Breast epithelium (tissue), 4 donors: ENCODE results near the gene USP34. TPM values are rescaled to one million over a fixed set of nuclear protein-coding genes. Genes with fewer than 3 reads are reported as not detected.

ENCODE experiments used
- DNase-seq, 2 donors: peaks; one replicate each; pipeline ENCODE4 v3.0.0-alpha.2; 2019; ENCODE audit warnings: low spot score in 2 of 2
- H3K27ac ChIP-seq, 2 donors: fragments of 200-600 bp; sonication (generic) in 1 of 2; one replicate each; pipeline ENCODE4 v1.5.1; 2016 to 2019; ENCODE audit warnings: mild to moderate bottlenecking in 1 of 2
- H3K27me3 ChIP-seq, 2 donors: fragments of 200-600 bp; sonication (generic) in 1 of 2; one replicate each; pipeline versions ENCODE4 v1.5.1 to v1.6.0; 2017 to 2019; ENCODE audit warnings: control low read depth in 1 of 2, mild to moderate bottlenecking in 1 of 2
- H3K36me3 ChIP-seq: fragments of 200-600 bp; one replicate; pipeline ENCODE4 v1.5.1; 2019
- H3K4me1 ChIP-seq, 2 donors: fragments of 200-600 bp; sonication (generic); one replicate each; pipeline ENCODE4 v1.5.1; 2016 to 2019; ENCODE audit warnings: control low read depth in 1 of 2
- H3K4me3 ChIP-seq, 3 donors: fragments of 200-600 bp; sonication (generic); 1 replicate in 2 of 3; 2 replicates in 1 of 3; pipeline ENCODE4 v1.5.1; 2016 to 2019; ENCODE audit warnings: mild to moderate bottlenecking in 3 of 3, moderate library complexity in 2 of 3
- H3K9me3 ChIP-seq, 2 donors: fragments of 200-600 bp; sonication (generic) in 1 of 2; one replicate each; pipeline ENCODE4 v1.5.1; 2016 to 2019; ENCODE audit warnings: control low read depth in 1 of 2
- CTCF ChIP-seq, 3 donors: fragments of 450-650 bp; IDR thresholded peaks; one replicate each; pipeline ENCODE4 v1.5.1; 2016 to 2017; ENCODE audit warnings: antibody characterized with exemption in 3 of 3, mild to moderate bottlenecking in 3 of 3, moderate library complexity in 3 of 3
- POLR2A ChIP-seq: fragments of 450-650 bp; IDR thresholded peaks from one replicate; pipeline ENCODE4 v1.6.1; 2016; ENCODE audit warnings: antibody characterized with exemption, mild to moderate bottlenecking, moderate library complexity
- POLR2AphosphoS5 ChIP-seq, 3 donors: sonication (generic); formaldehyde crosslinking; IDR thresholded peaks; one replicate each; pipeline ENCODE4 v1.6.1; 2017; ENCODE audit warnings: antibody characterized with exemption in 3 of 3
- intact Hi-C: fragments of 100-400 bp; cut with DNase I; formaldehyde crosslinking; loops from one replicate; pipeline ENCODE4 v1.15.1; 2023; ENCODE audit warnings: low total_unique reads
- total RNA-seq, 3 donors: library from RNA; depleted of rRNA; stranded (reverse); fragments of >200 nt; gene quantifications; one replicate each; pipeline ENCODE4 v1.1.0, GENCODE V29; 2016

Gene USP34
- total RNA-seq, 3 donors from 2014 or later = 148 to 260 (median 189) TPM

- no peaks in the 10 kb centered on the region for H3K27me3 ChIP-seq
- TF ChIP-seq CTCF (IDR thresholded peaks at IDR 0.05) (no peak), POLR2AphosphoS5 (IDR thresholded peaks at IDR 0.05) (no peak), POLR2A (no peak)
- intact Hi-C loops = loop anchor here (10.0 kb wide), 1 partner anchor 48 kb away; no protein-coding TSS in a partner anchor
- H3K4me3 ChIP-seq = no peak overlapping the region
- DNase-seq = no peak
- H3K36me3 ChIP-seq = no peaks in the 10 kb centered on the region
- peaks cover 0 to 5% of the 10 kb centered on the region in 2 donors for H3K9me3 ChIP-seq
- no peaks in the 10 kb centered on the region for H3K4me1 ChIP-seq
- no peak overlapping the region for H3K27ac ChIP-seq
Measured at GRCh38 chr2:61437170-61437569, 33.7 kb downstream of the USP34 start.

DNA sequence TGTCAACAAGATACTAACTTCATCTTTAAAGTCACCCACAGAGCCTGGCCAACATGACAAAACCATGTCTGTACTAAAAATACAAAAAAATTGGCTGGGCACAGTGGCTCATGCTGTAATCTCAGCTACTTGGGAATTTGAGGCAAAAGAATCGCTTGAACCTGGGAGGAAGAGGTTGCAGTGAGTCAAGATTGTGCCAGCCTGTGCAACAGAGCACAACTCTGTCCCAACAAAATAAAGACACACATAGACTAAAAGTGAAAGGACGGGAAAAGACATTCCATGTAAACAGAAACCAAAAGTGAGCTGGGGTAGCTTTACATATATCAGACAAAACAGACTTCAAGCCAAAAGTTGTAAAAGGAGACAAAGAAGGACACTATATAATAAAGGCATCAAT lies 34.8 kb downstream of the USP34 start:
- peaks cover 0 to 5% of the 10 kb centered on the region in 2 donors for H3K9me3 ChIP-seq
- H3K36me3 ChIP-seq = no peaks in the 10 kb centered on the region
- H3K4me1 ChIP-seq = no peaks in the 10 kb centered on the region
- H3K27ac ChIP-seq = no peak overlapping the region
- H3K27me3 ChIP-seq = no peaks in the 10 kb centered on the region
- TF ChIP-seq POLR2A = no peak
- no peak for TF ChIP-seq CTCF (IDR thresholded peaks at IDR 0.05)
- no peak for TF ChIP-seq POLR2AphosphoS5 (IDR thresholded peaks at IDR 0.05)
- intact Hi-C loops = loop anchor here (10.0 kb wide), 1 partner anchor 49 kb away; no protein-coding TSS in a partner anchor
- DNase-seq = no peak
- H3K4me3 ChIP-seq = no peak overlapping the region

DNA sequence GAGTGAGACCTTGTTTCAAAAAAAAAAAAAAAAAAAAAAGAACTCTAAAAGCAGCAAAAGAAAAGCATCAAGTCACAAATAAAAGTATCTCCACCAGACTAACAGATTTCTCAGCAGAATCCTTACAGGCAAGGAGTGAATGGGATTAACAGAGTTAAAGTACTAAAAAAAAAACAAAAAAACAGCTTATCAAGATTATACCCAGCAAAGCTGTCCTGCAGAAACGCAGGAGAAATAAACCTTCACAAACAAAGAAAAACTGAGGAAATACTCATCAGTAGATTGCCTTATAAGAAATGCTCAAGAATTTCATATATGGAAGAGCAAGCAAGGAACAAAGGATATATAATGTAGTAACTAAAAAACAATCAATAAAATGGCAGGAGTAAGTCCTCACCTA lies 35.6 kb downstream of the USP34 start:
- H3K36me3 ChIP-seq = no peaks in the 10 kb centered on the region
- TF ChIP-seq CTCF (IDR thresholded peaks at IDR 0.05) (no peak), POLR2A (no peak), POLR2AphosphoS5 (IDR thresholded peaks at IDR 0.05) (no peak)
- intact Hi-C loops = loop anchor here (10.0 kb wide), 1 partner anchor 50 kb away; no protein-coding TSS in a partner anchor
- no peaks in the 10 kb centered on the region for H3K27me3 ChIP-seq
- H3K27ac ChIP-seq = no peak overlapping the region
- H3K4me1 ChIP-seq = no peaks in the 10 kb centered on the region
- DNase-seq = no peak
- peaks cover 0 to 5% of the 10 kb centered on the region in 2 donors for H3K9me3 ChIP-seq
- no peak overlapping the region for H3K4me3 ChIP-seq

- intact Hi-C loops = loop anchor here (10.0 kb wide), 1 partner anchor 50 kb away; no protein-coding TSS in a partner anchor
- H3K27me3 ChIP-seq = no peaks in the 10 kb centered on the region
- H3K9me3 ChIP-seq = peaks cover 0 to 5% of the 10 kb centered on the region in 2 donors
- TF ChIP-seq CTCF (IDR thresholded peaks at IDR 0.05) = no peak
- no peak for TF ChIP-seq POLR2A
- TF ChIP-seq POLR2AphosphoS5 (IDR thresholded peaks at IDR 0.05) = no peak
- no peak overlapping the region for H3K4me3 ChIP-seq
- DNase-seq = no peak
- no peaks in the 10 kb centered on the region for H3K4me1 ChIP-seq
- no peak overlapping the region for H3K27ac ChIP-seq
- H3K36me3 ChIP-seq = no peaks in the 10 kb centered on the region
Measured at GRCh38 chr2:61434314-61434713, 36.6 kb downstream of the USP34 start.

DNA sequence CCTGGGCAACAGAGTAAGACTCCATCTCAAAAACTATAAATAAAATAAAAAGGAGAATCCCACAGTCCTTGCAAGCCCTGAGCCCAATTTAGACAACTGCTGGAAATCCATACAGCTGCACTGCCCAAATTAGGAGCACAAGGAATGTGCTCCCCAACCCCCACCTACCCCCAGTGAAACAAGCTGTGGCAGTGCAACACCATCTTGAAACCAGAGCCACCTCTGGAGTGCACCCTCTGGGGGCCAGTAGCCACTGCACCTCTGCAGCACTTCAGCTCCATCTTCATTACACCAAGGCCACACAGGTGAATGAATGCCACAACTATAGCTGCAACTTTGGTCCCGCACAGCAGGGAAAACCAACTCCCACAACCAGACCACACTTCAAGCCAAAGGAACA lies 37.3 kb downstream of the USP34 start:
- no peaks in the 10 kb centered on the region for H3K36me3 ChIP-seq
- H3K27ac ChIP-seq = no peak overlapping the region
- H3K9me3 ChIP-seq = peaks cover 0 to 5% of the 10 kb centered on the region in 2 donors
- no peak for DNase-seq
- H3K4me1 ChIP-seq = no peaks in the 10 kb centered on the region
- TF ChIP-seq CTCF (IDR thresholded peaks at IDR 0.05) = no peak
- TF ChIP-seq POLR2A = no peak
- no peak for TF ChIP-seq POLR2AphosphoS5 (IDR thresholded peaks at IDR 0.05)
- no peaks in the 10 kb centered on the region for H3K27me3 ChIP-seq
- no peak overlapping the region for H3K4me3 ChIP-seq
- intact Hi-C loops = loop anchor here (10.0 kb wide), 1 partner anchor 51 kb away; no protein-coding TSS in a partner anchor
